H1 (cell line): ENCODE measurements around the gene TTLL7. TPM values are rescaled to one million over a fixed set of nuclear protein-coding genes. Genes with fewer than 3 reads are reported as not detected.
A peak's percentile ranks its signal among the peaks of the same experiment; 100 is the strongest.

Source experiments
- CTCF ChIA-PET: fragments of 300-600 bp; sonication (Branson Sonifier 250); formaldehyde crosslinking; loops from one replicate; lab custom pipeline; 2021; ENCODE audit not compliant: partially characterized antibody; lab: Charles Lee
- POLR2A ChIA-PET: fragments of 300-600 bp; sonication (Branson Sonifier 250); formaldehyde crosslinking; loops from one replicate; lab custom pipeline; 2021; ENCODE audit warnings: inconsistent platforms; ENCODE audit not compliant: partially characterized antibody; lab: Charles Lee
- DNase-seq, 2 experiments: peaks; one replicate each; pipeline versions ENCODE4 v3.0.0 to v3.0.0-alpha.2; 2010 to 2022; ENCODE audit warnings: low spot score in 2 of 2, low read depth in 1 of 2, mixed read lengths in 1 of 2
- FAIRE-seq: peaks from 2 replicates; lab custom pipeline; 2011; peaks lifted over from hg19 to GRCh38; lab: Jason Lieb, UNC
- H2AFZ ChIP-seq: 2 replicates; pipeline ENCODE4 v1.8.1; 2012; ENCODE audit warnings: low read length, inconsistent platforms
- H2AK5ac ChIP-seq: 2 replicates; pipeline ENCODE4 v1.6.1; 2013; ENCODE audit warnings: low read depth, low read length
- H2BK120ac ChIP-seq: replicated peaks from 2 replicates; pipeline ENCODE3; 2013; ENCODE audit warnings: low read depth, low read length, inconsistent platforms
- H2BK12ac ChIP-seq: 2 replicates; pipeline ENCODE4 v1.6.1; 2013; ENCODE audit warnings: low read depth, low read length
- H2BK15ac ChIP-seq: 2 replicates; pipeline ENCODE4 v1.6.1; 2013; ENCODE audit warnings: low read length
- H2BK20ac ChIP-seq: 2 replicates; pipeline ENCODE4 v1.6.1; 2013; ENCODE audit warnings: low read length
- H2BK5ac ChIP-seq: 2 replicates; pipeline ENCODE4 v1.6.1; 2013; ENCODE audit warnings: low read depth, low read length
- H3K14ac ChIP-seq: 2 replicates; pipeline ENCODE4 v1.6.1; 2013; ENCODE audit warnings: inconsistent platforms; ENCODE audit not compliant: insufficient read length
- H3K18ac ChIP-seq: 2 replicates; pipeline ENCODE4 v1.6.1; 2013; ENCODE audit warnings: low read length; ENCODE audit errors: extremely low read depth
- H3K23ac ChIP-seq: 2 replicates; pipeline ENCODE4 v1.6.1; 2013; ENCODE audit warnings: inconsistent platforms; ENCODE audit not compliant: insufficient read length
- H3K23me2 ChIP-seq: 2 replicates; pipeline ENCODE4 v1.6.1; 2013; ENCODE audit warnings: low read depth, low read length
- H3K27ac ChIP-seq: 2 replicates; pipeline ENCODE4 v1.6.1; 2011; ENCODE audit warnings: low read depth, low read length, inconsistent platforms
- H3K27me3 ChIP-seq, 4 experiments: replicated peaks in 1 of 4; 1 replicate in 1 of 4; 2 replicates in 3 of 4; pipeline versions ENCODE4 v1.6.1 to v1.8.1; 2011 to 2013; ENCODE audit warnings: low read length in 3 of 4, mild to moderate bottlenecking in 3 of 4, inconsistent platforms in 2 of 4, mixed read lengths in 2 of 4, moderate library complexity in 1 of 4; ENCODE audit not compliant: control insufficient read depth in 3 of 4, insufficient read depth in 3 of 4; ENCODE audit errors: extremely low read depth in 1 of 4
- H3K36me3 ChIP-seq, 4 experiments: 2 replicates each; pipeline versions ENCODE4 v1.6.1 to v1.8.1; 2011 to 2013; ENCODE audit warnings: mild to moderate bottlenecking in 4 of 4, low read length in 3 of 4, moderate library complexity in 2 of 4, control low read depth in 1 of 4, inconsistent platforms in 1 of 4; ENCODE audit not compliant: insufficient read depth in 4 of 4, control insufficient read depth in 2 of 4
- H3K4ac ChIP-seq: replicated peaks from 2 replicates; pipeline ENCODE3; 2013; ENCODE audit warnings: low read length, low read depth, mixed read lengths, inconsistent platforms; ENCODE audit not compliant: insufficient read length
- H3K4me1 ChIP-seq, 4 experiments: replicated peaks in 1 of 4; 1 replicate in 1 of 4; 2 replicates in 3 of 4; pipeline versions ENCODE4 v1.6.1 to v1.8.1; 2011 to 2013; ENCODE audit warnings: low read length in 3 of 4, inconsistent platforms in 2 of 4, mixed read lengths in 1 of 4; ENCODE audit not compliant: insufficient read depth in 4 of 4, control insufficient read depth in 3 of 4
- H3K4me2 ChIP-seq, 2 experiments: 2 replicates each; pipeline versions ENCODE4 v1.6.1 to v1.8.1; 2011 to 2013; ENCODE audit warnings: low read depth in 2 of 2, low read length in 2 of 2, control low read depth in 1 of 2, inconsistent platforms in 1 of 2, mild to moderate bottlenecking in 1 of 2; ENCODE audit not compliant: insufficient read depth in 1 of 2
- H3K4me3 ChIP-seq, 4 experiments: fragments of 200-600, 300-600 bp in 1 of 4; sonication (generic), shearing (Covaris generic), sonication (Bioruptor Twin) in 1 of 4; 2 replicates each; pipeline versions ENCODE4 v1.5.1 to v1.8.1; 2011 to 2016; ENCODE audit warnings: low read length in 4 of 4, low read depth in 3 of 4, control low read depth in 2 of 4, inconsistent platforms in 2 of 4, mild to moderate bottlenecking in 2 of 4, mixed read lengths in 1 of 4, moderate library complexity in 1 of 4; ENCODE audit not compliant: insufficient read depth in 2 of 4; ENCODE audit errors: extremely low read depth in 1 of 4
- H3K56ac ChIP-seq: replicated peaks from 2 replicates; pipeline ENCODE3; 2013; ENCODE audit warnings: low read depth, mild to moderate bottlenecking, mixed read lengths, low read length, inconsistent platforms; ENCODE audit not compliant: insufficient read length
- H3K79me1 ChIP-seq: 2 replicates; pipeline ENCODE4 v1.6.1; 2013; ENCODE audit warnings: low read depth, low read length, control low read depth
- H3K79me2 ChIP-seq, 2 experiments: 2 replicates each; pipeline versions ENCODE4 v1.6.1 to v1.8.1; 2012 to 2013; ENCODE audit warnings: low read length in 2 of 2, mild to moderate bottlenecking in 2 of 2, inconsistent platforms in 1 of 2; ENCODE audit not compliant: insufficient read depth in 2 of 2, control insufficient read depth in 1 of 2
- H3K9ac ChIP-seq, 4 experiments: replicated peaks in 1 of 4; 1 replicate in 1 of 4; 2 replicates in 3 of 4; pipeline versions ENCODE4 v1.6.1 to v1.8.1; 2011 to 2013; ENCODE audit warnings: low read depth in 3 of 4, low read length in 3 of 4, control low read depth in 2 of 4, mild to moderate bottlenecking in 2 of 4, moderate library complexity in 2 of 4, inconsistent platforms in 1 of 4; ENCODE audit errors: extremely low read depth in 1 of 4
- H3K9me3 ChIP-seq, 2 experiments: 2 replicates each; pipeline versions ENCODE4 v1.6.1 to v1.8.1; 2012 to 2013; ENCODE audit warnings: mild to moderate bottlenecking in 2 of 2, moderate library complexity in 2 of 2, control low read depth in 1 of 2, inconsistent platforms in 1 of 2, low read depth in 1 of 2, low read length in 1 of 2, mixed read lengths in 1 of 2; ENCODE audit not compliant: insufficient read depth in 2 of 2
- H4K20me1 ChIP-seq, 2 experiments: replicated peaks in 1 of 2; 2 replicates each; pipeline versions ENCODE3 to v1.8.1; 2011 to 2013; ENCODE audit warnings: inconsistent platforms in 2 of 2, low read length in 2 of 2, mild to moderate bottlenecking in 1 of 2; ENCODE audit not compliant: insufficient read depth in 2 of 2, control insufficient read depth in 1 of 2
- H4K5ac ChIP-seq: 2 replicates; pipeline ENCODE4 v1.6.1; 2013; ENCODE audit warnings: low read length, low read depth, mixed read lengths, inconsistent platforms; ENCODE audit not compliant: insufficient read length
- H4K8ac ChIP-seq: 2 replicates; pipeline ENCODE4 v1.8.0; 2013; ENCODE audit warnings: mild to moderate bottlenecking, moderate library complexity, low read length, inconsistent platforms; ENCODE audit not compliant: insufficient read depth; ENCODE audit errors: extremely low read depth
- H4K91ac ChIP-seq: replicated peaks from 2 replicates; pipeline ENCODE3; 2013; ENCODE audit warnings: low read length, mixed read lengths, inconsistent platforms; ENCODE audit not compliant: insufficient read length
- BCL11A ChIP-seq, 2 experiments: IDR thresholded peaks; one replicate each; pipeline ENCODE4 v1.6.1; 2011; ENCODE audit warnings: low read depth in 2 of 2, low read length in 2 of 2, mild to moderate bottlenecking in 2 of 2
- CEBPB ChIP-seq: IDR thresholded peaks from 2 replicates; pipeline ENCODE4 v1.6.1; 2012; ENCODE audit warnings: low read depth, low read length
- CHD2 ChIP-seq: IDR thresholded peaks from 2 replicates; pipeline ENCODE4 v1.6.1; 2012; ENCODE audit warnings: low read length, improper control_type of control experiment
- CREB1 ChIP-seq: IDR thresholded peaks from 2 replicates; pipeline ENCODE4 v1.6.1; 2012; ENCODE audit warnings: inconsistent platforms
- RAD21 ChIP-seq, 2 experiments: IDR thresholded peaks in 1 of 2; conservative IDR thresholded peaks in 1 of 2; 2 replicates each; pipeline ENCODE4 v1.6.1; 2011; ENCODE audit warnings: low read depth in 2 of 2, low read length in 2 of 2, improper control_type of control experiment in 1 of 2, inconsistent platforms in 1 of 2, mild to moderate bottlenecking in 1 of 2, moderate library complexity in 1 of 2
- TEAD4 ChIP-seq: IDR thresholded peaks from 2 replicates; pipeline ENCODE4 v1.6.1; 2012; ENCODE audit warnings: low read depth, low read length, inconsistent platforms, mixed read lengths
- WGBS, 2 experiments: shearing (Covaris generic) in 1 of 2; methylation state at CpG; one replicate each; pipeline versions ENCODE4 v1.1.6 to v1.1.7; 2013 to 2015; ENCODE audit warnings: low lambda C conversion rate in 2 of 2, mixed read lengths in 2 of 2, inconsistent platforms in 1 of 2, low coverage in 1 of 2, missing lambda C conversion rate in 1 of 2; ENCODE audit not compliant: insufficient replicate concordance in 2 of 2, insufficient coverage in 1 of 2, insufficient read length in 1 of 2; ENCODE audit errors: extremely low coverage in 1 of 2, missing lambda C conversion rate in 1 of 2; 5-methylcytosine and 5-hydroxymethylcytosine counted together
- polyA plus RNA-seq, 7 experiments: library from polyadenylated mRNA; depleted of rRNA in 3 of 7; stranded (reverse) in 5 of 7; unstranded in 2 of 7; fragments of >200 nt in 5 of 7; fragments of 200-250 nt in 2 of 7; gene quantifications; 1 replicate in 5 of 7; 2 replicates in 1 of 7; 4 replicates in 1 of 7; pipeline versions ENCODE4 v1.2.1 to v1.2.3, GENCODE V29; 2011 to 2013; ENCODE audit warnings: missing spikeins in 2 of 7, mixed read lengths in 2 of 7
- total RNA-seq: library from RNA; stranded (reverse); fragmentation: NEBNext Ultra II Directional; extraction: Animal tissue kit (Norgen Biotek cat#: 25700); gene quantifications from 2 replicates; pipeline ENCODE4 v1.2.1, GENCODE V29; 2021
- TF ChIP-seq, protein P1 (sequence below), 3 experiments: IDR thresholded peaks; 1 replicate in 2 of 3; 2 replicates in 1 of 3; pipeline versions ENCODE4 v1.5.1 to v1.6.1; 2011; ENCODE audit warnings: low read length in 3 of 3, mild to moderate bottlenecking in 3 of 3, inconsistent platforms in 2 of 3, low read depth in 1 of 3, moderate library complexity in 1 of 3; ENCODE audit not compliant: insufficient read depth in 1 of 3; ENCODE audit errors: control extremely low read depth in 1 of 3
- TF ChIP-seq, protein P2 (sequence below): IDR thresholded peaks from 2 replicates; pipeline ENCODE4 v1.6.1; 2012; ENCODE audit warnings: inconsistent platforms

Gene TTLL7
- total and polyA plus RNA-seq, 2 of the 8 experiments (the other 6 are each of a cell fraction or from before 2014, with no cell fraction given) = 1.9 to 7.9 TPM

DNA sequence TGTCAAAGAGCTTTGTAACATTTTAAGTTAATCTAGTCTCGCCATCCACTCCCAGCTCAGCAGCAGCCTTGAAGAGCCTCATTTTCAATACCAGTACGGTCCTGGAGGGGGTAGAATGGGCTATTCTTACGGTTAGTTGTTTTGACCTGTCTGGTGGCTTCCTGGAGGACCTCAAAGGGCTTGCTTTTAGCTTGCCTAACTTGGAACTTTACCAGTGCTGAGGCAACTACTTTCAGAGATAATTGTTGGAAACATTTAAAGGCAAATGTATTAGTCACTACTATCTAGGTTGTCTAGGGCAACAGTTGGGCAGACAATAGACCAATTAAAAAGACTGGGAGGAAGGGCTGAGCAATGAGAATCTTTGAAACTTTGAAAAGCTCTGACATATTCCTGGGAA, 56.0 kb downstream of the TTLL7 start:
- Histone ChIP-seq H2BK12ac (no peak overlapping the region), H2BK15ac (no peak overlapping the region), H3K79me2 (no peaks in the 10 kb centered on the region), H4K5ac (no peak overlapping the region), H4K8ac (no peak overlapping the region), H2AK5ac (no peak overlapping the region), H2BK5ac (no peak overlapping the region), H3K4me2 (no peak overlapping the region), H3K18ac (no peak overlapping the region), H3K14ac (no peak overlapping the region)
- POLR2A ChIA-PET = no interaction called here
- TF ChIP-seq RAD21 (IDR thresholded peaks at IDR 0.05 in 1 of 2, conservative IDR thresholded peaks at IDR 0.05 in 1 of 2; ENCODE audit: low read depth in 2 of 2, low read length in 2 of 2) = peak; percentile 30 to 48; a peak in 3 of 4 replicates
- no peak for TF ChIP-seq BCL11A (IDR thresholded peaks at IDR 0.05; ENCODE audit: low read depth in 2 of 2, low read length in 2 of 2)
- TF ChIP-seq, protein P1, sequence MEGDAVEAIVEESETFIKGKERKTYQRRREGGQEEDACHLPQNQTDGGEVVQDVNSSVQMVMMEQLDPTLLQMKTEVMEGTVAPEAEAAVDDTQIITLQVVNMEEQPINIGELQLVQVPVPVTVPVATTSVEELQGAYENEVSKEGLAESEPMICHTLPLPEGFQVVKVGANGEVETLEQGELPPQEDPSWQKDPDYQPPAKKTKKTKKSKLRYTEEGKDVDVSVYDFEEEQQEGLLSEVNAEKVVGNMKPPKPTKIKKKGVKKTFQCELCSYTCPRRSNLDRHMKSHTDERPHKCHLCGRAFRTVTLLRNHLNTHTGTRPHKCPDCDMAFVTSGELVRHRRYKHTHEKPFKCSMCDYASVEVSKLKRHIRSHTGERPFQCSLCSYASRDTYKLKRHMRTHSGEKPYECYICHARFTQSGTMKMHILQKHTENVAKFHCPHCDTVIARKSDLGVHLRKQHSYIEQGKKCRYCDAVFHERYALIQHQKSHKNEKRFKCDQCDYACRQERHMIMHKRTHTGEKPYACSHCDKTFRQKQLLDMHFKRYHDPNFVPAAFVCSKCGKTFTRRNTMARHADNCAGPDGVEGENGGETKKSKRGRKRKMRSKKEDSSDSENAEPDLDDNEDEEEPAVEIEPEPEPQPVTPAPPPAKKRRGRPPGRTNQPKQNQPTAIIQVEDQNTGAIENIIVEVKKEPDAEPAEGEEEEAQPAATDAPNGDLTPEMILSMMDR (IDR thresholded peaks at IDR 0.05; ENCODE audit: control extremely low read depth in 1 of 3, insufficient read depth in 1 of 3, low read depth in 1 of 3, low read length in 3 of 3) = peak in 2 of 3 experiments; percentile 28 to 34; a peak in 2 of 4 replicates
- TF ChIP-seq TEAD4 = no peak
- TF ChIP-seq, protein P2, sequence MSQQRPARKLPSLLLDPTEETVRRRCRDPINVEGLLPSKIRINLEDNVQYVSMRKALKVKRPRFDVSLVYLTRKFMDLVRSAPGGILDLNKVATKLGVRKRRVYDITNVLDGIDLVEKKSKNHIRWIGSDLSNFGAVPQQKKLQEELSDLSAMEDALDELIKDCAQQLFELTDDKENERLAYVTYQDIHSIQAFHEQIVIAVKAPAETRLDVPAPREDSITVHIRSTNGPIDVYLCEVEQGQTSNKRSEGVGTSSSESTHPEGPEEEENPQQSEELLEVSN = no peak
- TF ChIP-seq CEBPB = no peak
- TF ChIP-seq CREB1 = no peak
- no peak for TF ChIP-seq CHD2
- TF ChIP-seq, all 59 proteins: peak for 2
- WGBS, 2 experiments = 89% methylated on average over 3 of the region's 3 CpGs; no CpG with 5 or more reads in 1 of the 2 experiments
- Histone ChIP-seq H3K23ac (no peak overlapping the region), H3K9ac (no peak overlapping the region), H3K56ac (no peak overlapping the region), H4K20me1 (no peaks in the 10 kb centered on the region), H3K4me3 (no peak overlapping the region), H3K23me2 (no peaks in the 10 kb centered on the region), H2AFZ (no peak overlapping the region), H3K27me3 (peaks cover 0 to 1% (median 0%) of the 10 kb centered on the region in 4 experiments; a peak in 1 of 7 replicates), H2BK120ac (no peak overlapping the region), H3K27ac (no peak overlapping the region), H4K91ac (no peak overlapping the region), H3K4me1 (no peaks in the 10 kb centered on the region), H3K9me3 (no peaks in the 10 kb centered on the region), H3K4ac (no peak overlapping the region), H3K36me3 (no peaks in the 10 kb centered on the region), H2BK20ac (no peak overlapping the region), H3K79me1 (no peaks in the 10 kb centered on the region)
- FAIRE-seq = peak; percentile 32
- CTCF ChIA-PET = interaction anchor here (0.6 to 2.6 kb wide), 9 partner anchors 10 to 811 kb away, joined by 3 to 17 read pairs (median 4); no protein-coding TSS in a partner anchor
- no peak for DNase-seq
